RKO (cell line): Measurements from ENCODE around the gene RAB34.
A peak's percentile ranks its signal among the peaks of the same experiment; 100 is the strongest.
"Not testable (repeated sequence)": the region's sequence is repeated elsewhere in the genome, so short reads cannot be mapped to it uniquely, and the experiment has no call there.

Source experiments
- DNase-seq: peaks from one replicate; pipeline ENCODE4 v3.0.0-alpha.2; 2016; ENCODE audit warnings: low spot score

Gene RAB34

GRCh38 chr17:28726627-28727491 lies 9.2 kb upstream of the RAB34 start:
- DNase-seq = peak; percentile 95

- DNase-seq = peak; percentile 65
Measured at GRCh38 chr17:28726226-28726626, 8.6 kb upstream of the RAB34 start, which contains the start of gene TLCD1. Gene TLCD1, minus strand, starts transcription at chr17:28726233. Its CDS starts 136 bp downstream, at chr17:28726097.

- peak; percentile 87 for DNase-seq
Measured at GRCh38 chr17:28725660-28726225, 8.1 kb upstream of the RAB34 start.

DNA sequence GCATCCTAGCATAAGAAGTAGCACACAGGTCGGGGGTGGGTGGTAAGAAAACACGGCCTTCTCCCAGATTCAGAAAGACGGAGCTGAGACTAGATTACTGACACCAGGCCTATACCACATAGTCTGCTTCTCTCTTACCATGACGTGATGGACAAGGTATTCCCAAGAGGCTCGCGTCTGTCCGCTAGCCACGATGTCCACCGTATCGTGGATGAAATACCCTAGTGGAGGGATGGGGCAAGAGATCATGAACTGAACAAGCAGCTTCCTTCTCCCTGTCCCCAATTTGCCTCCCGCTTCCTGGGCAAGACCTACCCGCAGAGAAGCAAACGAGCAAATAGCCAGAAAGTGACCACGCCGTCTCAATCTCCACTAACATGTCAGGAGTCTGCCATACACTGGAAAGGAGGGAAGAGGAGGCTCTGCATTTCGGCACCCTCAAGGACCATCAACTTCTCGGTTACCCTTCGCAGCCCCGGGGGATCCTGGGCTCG lies 7.5 kb upstream of the RAB34 start:
- peak; percentile 91 for DNase-seq

- DNase-seq = peak; percentile 58
Measured at GRCh38 chr17:28724500-28725165, 7.0 kb upstream of the RAB34 start.

- DNase-seq = peak; percentile 50
Measured at GRCh38 chr17:28723836-28724499, 6.3 kb upstream of the RAB34 start.

- DNase-seq = peak; percentile 70
Measured at GRCh38 chr17:28723159-28723835, 5.6 kb upstream of the RAB34 start.

GRCh38 chr17:28722417-28723158 lies 4.9 kb upstream of the RAB34 start:
- DNase-seq = no peak

- DNase-seq = not testable (repeated sequence)
Measured at GRCh38 chr17:28720997-28721329, 3.3 kb upstream of the RAB34 start.

DNA sequence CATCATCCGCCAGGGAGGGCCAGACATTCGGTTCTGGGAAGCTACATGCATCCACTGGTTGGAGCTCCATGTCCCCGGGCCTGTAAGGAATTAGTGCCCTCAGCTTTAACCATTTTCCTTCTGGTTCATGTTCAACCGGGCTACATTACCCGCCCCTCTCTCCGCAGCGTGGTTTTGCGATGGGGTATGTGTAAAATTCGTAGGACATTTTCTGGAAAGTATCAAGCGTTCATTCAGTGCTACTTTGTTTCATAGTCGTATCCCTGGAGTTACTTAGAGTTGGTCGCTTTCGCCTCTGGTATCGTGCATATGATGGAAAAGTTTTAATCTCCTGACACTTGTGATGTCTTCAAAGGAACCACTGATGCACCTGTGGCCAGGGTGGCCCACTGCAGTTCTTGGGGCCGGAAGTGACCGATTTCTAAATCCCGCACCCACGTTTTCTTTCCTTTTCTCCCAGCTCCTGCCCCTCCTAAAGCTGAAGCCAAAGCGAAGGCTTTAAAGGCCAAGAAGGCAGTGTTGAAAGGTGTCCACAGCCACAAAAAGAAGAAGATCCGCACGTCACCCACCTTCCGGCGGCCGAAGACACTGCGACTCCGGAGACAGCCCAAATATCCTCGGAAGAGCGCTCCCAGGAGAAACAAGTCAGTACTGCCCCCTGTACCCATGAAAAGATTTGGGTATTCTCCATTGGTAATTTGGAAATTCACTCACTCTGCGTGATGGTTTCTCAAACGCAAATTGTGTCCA lies 2.8 kb upstream of the RAB34 start:
- DNase-seq = peak; percentile 59

- DNase-seq = no peak
Measured at GRCh38 chr17:28719021-28719433, 1.4 kb upstream of the RAB34 start.

GRCh38 chr17:28718333-28719020 lies 809 bp upstream of the RAB34 start:
- no peak for DNase-seq

DNA sequence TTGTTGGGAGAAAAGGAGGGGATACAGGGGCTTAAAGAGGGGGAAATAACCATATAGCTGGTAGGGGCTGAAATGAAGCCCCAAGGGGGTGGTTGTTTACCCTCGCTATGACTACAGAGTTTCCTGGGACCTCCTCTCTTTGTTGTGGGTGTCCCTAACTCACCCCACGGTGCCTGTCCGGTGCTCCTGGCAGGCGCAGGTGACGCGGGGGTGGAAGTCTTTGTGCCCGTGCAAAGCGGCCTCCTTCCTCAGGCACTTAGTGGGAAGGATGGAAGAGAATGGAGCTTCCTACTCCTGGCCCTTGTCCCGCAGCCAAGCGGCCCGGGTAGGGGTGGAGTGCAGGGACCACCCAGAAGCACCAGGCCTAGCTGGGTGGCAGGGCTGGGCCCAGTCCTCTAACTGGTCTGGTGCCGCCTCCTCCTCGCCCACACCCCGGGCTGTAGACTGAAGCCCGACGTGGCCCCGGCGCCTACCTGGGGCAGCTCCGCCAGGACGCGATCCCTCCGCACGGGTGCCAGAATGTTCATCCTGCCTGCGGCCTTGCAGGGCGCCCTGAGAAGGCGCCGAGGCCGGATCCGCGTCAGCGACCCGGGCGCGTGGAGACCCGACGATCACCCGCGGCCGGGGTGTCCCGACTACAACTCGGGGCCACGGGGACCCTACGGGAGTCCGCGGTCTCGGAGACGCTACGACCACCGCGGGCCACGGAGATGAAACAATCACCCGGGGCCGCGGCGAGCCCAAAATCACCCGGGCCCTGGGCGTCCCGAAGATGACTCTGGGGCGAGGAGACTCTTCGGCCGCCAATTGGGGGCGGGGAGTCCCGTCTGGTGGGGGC lies 709 bp downstream of the RAB34 start:
- DNase-seq = no peak

DNA sequence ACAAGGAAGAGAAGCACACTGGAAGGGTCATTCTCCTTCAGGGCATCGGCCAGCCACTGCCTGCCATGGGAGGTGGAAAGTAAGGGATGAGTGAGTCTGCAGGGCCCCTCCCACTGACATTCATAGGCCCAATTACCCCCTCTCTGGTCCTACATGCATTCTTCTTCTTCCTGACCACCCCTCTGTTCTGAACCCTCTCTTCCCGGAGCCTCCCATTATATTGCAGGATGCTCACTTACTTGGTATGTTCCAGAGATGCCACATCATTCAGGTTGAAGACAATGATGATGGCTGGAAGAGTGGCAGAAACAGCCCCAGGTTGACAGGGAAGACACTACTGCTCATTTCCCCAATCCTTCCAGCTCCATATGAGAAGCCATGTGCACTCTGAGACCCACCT lies 2.5 kb downstream of the RAB34 start:
- no peak for DNase-seq

GRCh38 chr17:28714281-28714680 lies 3.4 kb downstream of the RAB34 start:
- DNase-seq = no peak

DNA sequence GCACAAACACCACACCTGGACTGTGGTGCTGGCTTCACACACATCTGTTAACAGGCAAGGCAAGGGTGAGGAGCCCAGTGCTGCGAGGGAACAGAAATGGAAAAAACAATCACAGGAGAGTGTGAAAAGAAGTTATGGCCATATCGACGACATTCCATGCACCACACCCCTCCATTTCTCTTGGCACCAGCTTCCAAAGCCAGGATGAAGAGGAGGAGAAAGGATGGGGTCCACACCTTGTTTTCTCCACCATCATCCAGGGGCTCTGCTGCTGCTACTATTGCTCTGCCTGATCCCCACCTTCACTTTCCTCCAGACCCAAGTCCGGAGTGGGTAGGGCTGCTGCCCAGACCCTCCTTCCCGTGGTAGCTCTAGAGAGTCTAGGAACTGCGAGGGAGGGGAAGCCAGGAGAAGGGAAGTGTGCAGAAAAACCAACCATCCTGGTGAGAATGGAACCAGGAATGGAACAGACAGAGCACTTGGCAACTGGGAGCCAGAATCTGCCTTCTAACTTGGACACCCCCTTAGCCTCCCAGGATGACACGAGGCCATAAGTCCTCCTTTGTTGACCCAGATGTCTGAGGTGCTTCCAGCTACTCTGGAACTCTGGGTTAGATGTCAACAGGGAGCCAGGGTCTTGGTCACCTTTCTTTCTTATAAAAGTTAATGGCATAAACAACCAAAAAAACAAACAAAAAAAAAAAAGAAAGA lies 4.8 kb downstream of the RAB34 start:
- no peak for DNase-seq

- DNase-seq = no peak
Measured at GRCh38 chr17:28712032-28712704, 5.5 kb downstream of the RAB34 start.

GRCh38 chr17:28711723-28712031 lies 6.0 kb downstream of the RAB34 start, which contains the start of gene PROCA1:
Gene PROCA1, minus strand, starts transcription at chr17:28711888. Its CDS starts 228 bp downstream, at chr17:28711660.
- DNase-seq = no peak
